HAP-1 (cell line): ENCODE results near the gene RRN3.
"Not testable (repeated sequence)": the region's sequence is repeated elsewhere in the genome, so short reads cannot be mapped to it uniquely, and the experiment has no call there.

ENCODE experiments used
- DNase-seq, 2 experiments: peaks; one replicate each; pipeline ENCODE4 v3.0.0-alpha.2; 2016 to 2020; ENCODE audit warnings: low spot score in 2 of 2
- H3K27me3 ChIP-seq: fragments of 250-450 bp; sonication (Bioruptor Pico); 2 replicates; pipeline ENCODE4 v1.5.1; 2020; ENCODE audit warnings: low read depth, mild to moderate bottlenecking, moderate library complexity
- H3K36me3 ChIP-seq: fragments of 250-450 bp; sonication (Bioruptor Pico); replicated peaks from 2 replicates; pipeline ENCODE4 v1.5.1; 2020; ENCODE audit warnings: mild to moderate bottlenecking
- H3K4me1 ChIP-seq: fragments of 250-450 bp; sonication (Bioruptor Pico); 2 replicates; pipeline ENCODE4 v1.5.1; 2020; ENCODE audit warnings: mild to moderate bottlenecking
- H3K4me3 ChIP-seq: fragments of 250-450 bp; sonication (Bioruptor Pico); 2 replicates; pipeline ENCODE4 v1.5.1; 2020; ENCODE audit warnings: mild to moderate bottlenecking, moderate library complexity
- H3K9me3 ChIP-seq: fragments of 250-450 bp; sonication (Bioruptor Pico); 2 replicates; pipeline ENCODE4 v1.5.1; 2020; ENCODE audit warnings: mild to moderate bottlenecking, moderate library complexity
- in situ Hi-C: fragments of 300-500 bp; cut with MboI; formaldehyde crosslinking; loops from 3 replicates; pipeline ENCODE4 v1.14.3; 2020; ENCODE audit warnings: low sequenced_read_pairs, inconsistent platforms, mixed read lengths

Gene RRN3

GRCh38 chr16:15049581-15050180 lies 44.4 kb downstream of the RRN3 start:
- DNase-seq: no peak
- Histone ChIP-seq H3K4me3 (no peak overlapping the region), H3K9me3 (no peaks in the 10 kb centered on the region), H3K4me1 (no peaks in the 10 kb centered on the region), H3K27me3 (no peaks in the 10 kb centered on the region), H3K36me3 (peaks cover 4% of the 10 kb centered on the region)
- in situ Hi-C loops: no loop called here

DNA sequence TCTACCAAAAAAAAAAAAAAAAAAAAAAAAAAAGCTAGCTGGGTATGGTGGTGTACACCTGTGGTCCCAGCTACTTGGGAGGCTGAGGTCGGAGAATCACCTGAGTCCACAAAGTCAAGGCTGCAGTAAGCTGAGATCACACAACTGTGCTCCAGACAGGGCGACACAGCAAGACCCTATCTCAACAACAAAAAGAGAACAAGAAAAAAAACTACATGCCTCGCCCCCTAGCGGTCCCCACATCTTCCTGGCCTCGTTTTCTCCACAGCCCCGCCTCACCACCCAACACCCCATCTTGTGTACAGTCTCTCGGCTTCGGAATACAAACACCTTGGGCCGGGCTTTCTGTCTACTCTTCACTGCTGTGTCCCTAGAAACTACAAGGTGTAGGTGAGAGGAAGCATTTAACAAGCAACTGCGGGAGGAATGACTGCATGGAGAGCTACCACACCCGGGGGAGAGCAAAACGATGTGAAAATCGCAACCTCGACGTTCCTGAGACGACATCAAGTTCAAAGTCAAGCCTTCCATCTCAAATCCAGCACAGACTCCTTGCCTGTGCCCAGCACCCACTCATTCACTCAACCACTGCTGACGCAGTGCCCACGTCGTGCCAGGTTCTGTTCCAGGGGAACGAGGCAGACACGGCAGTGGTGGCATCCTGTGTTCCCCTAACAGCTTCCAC lies 47.2 kb downstream of the RRN3 start:
- Histone ChIP-seq H3K9me3 (no peaks in the 10 kb centered on the region), H3K4me1 (no peaks in the 10 kb centered on the region), H3K27me3 (no peaks in the 10 kb centered on the region), H3K36me3 (peaks cover 4% of the 10 kb centered on the region), H3K4me3 (no peak overlapping the region)
- in situ Hi-C loops: no loop called here
- no peak for DNase-seq

- H3K4me3 ChIP-seq, DNase-seq, H3K9me3 ChIP-seq, H3K36me3 ChIP-seq, H3K4me1 ChIP-seq, in situ Hi-C loops, H3K27me3 ChIP-seq: not testable (repeated sequence)
Observed at GRCh38 chr16:15045270-15045669, 48.8 kb downstream of the RRN3 start.

- H3K27me3 ChIP-seq: no peaks in the 10 kb centered on the region
- no peaks in the 10 kb centered on the region for H3K9me3 ChIP-seq
- H3K4me1 ChIP-seq: no peaks in the 10 kb centered on the region
- no peak for DNase-seq
- in situ Hi-C loops: no loop called here
- H3K36me3 ChIP-seq: peaks cover 13% of the 10 kb centered on the region
- H3K4me3 ChIP-seq: no peak overlapping the region
Observed at GRCh38 chr16:15044286-15044685, 49.8 kb downstream of the RRN3 start.

DNA sequence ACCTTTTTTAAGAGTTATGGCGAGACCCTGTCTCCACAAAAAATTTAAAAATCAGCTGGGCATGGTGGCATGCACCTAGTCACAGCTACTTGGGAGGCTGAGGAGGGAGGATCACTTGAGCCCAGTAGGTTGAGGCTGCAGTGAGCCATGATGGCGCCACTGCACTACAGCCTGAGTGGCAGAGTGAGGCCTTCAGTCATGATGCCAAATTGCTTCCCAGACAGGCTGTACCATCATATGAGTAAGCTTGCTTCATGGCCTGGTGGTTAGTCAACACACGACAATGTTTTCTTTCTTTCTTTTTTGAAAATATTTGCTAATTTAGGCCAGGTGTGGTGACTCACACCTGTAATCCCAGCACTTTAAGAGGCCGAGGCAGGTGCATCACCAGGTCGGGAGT lies 50.7 kb downstream of the RRN3 start:
- in situ Hi-C loops: no loop called here
- Histone ChIP-seq H3K4me1 (peaks cover 1% of the 10 kb centered on the region), H3K4me3 (no peak overlapping the region), H3K36me3 (peaks cover 19% of the 10 kb centered on the region), H3K27me3 (no peaks in the 10 kb centered on the region), H3K9me3 (no peaks in the 10 kb centered on the region)
- no peak for DNase-seq

DNA sequence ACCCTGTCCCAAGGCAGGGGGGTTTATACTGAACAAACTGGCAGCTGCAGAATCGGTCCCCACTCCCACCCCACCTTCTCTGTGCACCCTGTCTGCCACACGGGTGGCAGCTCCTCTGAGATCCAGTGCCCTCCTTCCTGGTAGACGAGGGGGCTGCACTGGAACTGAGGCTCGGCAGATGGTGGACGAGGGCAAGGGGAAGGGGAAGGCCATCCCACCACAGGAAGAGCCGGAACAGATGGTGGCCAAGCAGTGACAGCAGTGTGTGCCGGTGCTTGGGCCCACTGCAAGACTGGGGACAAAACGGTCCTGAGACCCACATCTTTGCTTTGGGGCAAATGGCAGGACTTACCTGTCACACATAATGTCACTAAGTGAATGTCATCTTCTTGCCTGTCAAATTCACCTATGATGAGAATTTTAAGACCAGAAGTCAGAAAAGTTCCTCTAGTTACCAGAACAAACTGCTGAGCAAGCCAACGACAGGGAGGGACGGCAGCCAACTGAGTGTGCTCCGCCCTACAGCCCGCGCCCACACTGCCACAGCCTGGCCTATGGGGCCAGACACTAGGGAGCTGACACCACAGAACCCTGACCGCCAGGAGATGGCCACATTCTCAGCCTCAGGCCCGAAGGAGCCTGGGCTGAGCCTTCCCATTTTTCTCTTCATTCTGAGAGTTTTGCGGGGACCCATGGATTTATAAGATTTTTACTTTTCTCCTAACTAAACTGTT lies 52.6 kb downstream of the RRN3 start:
- Histone ChIP-seq H3K27me3 (no peaks in the 10 kb centered on the region), H3K4me3 (no peak overlapping the region), H3K36me3 (peaks cover 38% of the 10 kb centered on the region), H3K9me3 (no peaks in the 10 kb centered on the region), H3K4me1 (peaks cover 7% of the 10 kb centered on the region)
- in situ Hi-C loops: no loop called here
- no peak for DNase-seq

GRCh38 chr16:15038689-15039088 lies 55.4 kb downstream of the RRN3 start:
- no peak overlapping the region for H3K4me3 ChIP-seq
- H3K9me3 ChIP-seq: no peaks in the 10 kb centered on the region
- peaks cover 61% of the 10 kb centered on the region for H3K36me3 ChIP-seq
- no peaks in the 10 kb centered on the region for H3K27me3 ChIP-seq
- peaks cover 7% of the 10 kb centered on the region for H3K4me1 ChIP-seq
- in situ Hi-C loops: no loop called here
- DNase-seq: peak; percentile 43 to 73

GRCh38 chr16:15037745-15038144 lies 56.3 kb downstream of the RRN3 start:
- Histone ChIP-seq H3K27me3 (no peaks in the 10 kb centered on the region), H3K9me3 (no peaks in the 10 kb centered on the region), H3K4me3 (no peak overlapping the region), H3K4me1 (peaks cover 11% of the 10 kb centered on the region), H3K36me3 (peaks cover 70% of the 10 kb centered on the region)
- no peak for DNase-seq
- in situ Hi-C loops: no loop called here

- no peak for DNase-seq
- no peaks in the 10 kb centered on the region for H3K27me3 ChIP-seq
- H3K9me3 ChIP-seq: no peaks in the 10 kb centered on the region
- peaks cover 13% of the 10 kb centered on the region for H3K4me1 ChIP-seq
- H3K36me3 ChIP-seq: peaks cover 73% of the 10 kb centered on the region
- in situ Hi-C loops: no loop called here
- H3K4me3 ChIP-seq: no peak overlapping the region
Observed at GRCh38 chr16:15037003-15037402, 57.1 kb downstream of the RRN3 start.

DNA sequence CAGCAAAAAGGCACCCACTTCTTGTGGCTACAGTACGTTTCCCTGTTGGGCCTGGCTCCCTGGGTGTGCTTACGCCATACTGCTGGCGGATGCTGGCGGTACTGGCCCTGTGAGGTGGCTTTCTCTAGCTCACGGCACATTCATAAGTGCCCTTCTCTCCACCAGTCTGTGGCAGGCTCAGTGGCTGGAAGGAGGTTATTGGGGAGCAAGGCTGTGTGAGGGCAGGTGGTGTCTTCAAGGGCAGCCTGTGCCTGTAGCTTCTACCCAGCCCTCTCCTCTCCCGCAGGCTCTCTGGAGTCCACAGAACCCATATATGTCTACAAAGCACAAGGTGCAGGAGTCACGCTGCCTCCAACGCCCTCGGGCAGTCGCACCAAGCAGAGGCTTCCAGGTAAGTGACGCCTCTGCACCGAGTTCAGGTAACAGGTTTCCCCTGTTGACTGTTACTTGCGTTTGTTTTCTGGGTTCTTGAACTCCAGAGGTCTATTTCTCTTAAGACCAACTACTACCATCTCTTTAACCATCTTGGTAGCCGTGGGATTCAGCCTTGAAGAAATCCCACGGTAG lies 58.8 kb downstream of the RRN3 start:
- peaks cover 78% of the 10 kb centered on the region for H3K36me3 ChIP-seq
- in situ Hi-C loops: no loop called here

DNA sequence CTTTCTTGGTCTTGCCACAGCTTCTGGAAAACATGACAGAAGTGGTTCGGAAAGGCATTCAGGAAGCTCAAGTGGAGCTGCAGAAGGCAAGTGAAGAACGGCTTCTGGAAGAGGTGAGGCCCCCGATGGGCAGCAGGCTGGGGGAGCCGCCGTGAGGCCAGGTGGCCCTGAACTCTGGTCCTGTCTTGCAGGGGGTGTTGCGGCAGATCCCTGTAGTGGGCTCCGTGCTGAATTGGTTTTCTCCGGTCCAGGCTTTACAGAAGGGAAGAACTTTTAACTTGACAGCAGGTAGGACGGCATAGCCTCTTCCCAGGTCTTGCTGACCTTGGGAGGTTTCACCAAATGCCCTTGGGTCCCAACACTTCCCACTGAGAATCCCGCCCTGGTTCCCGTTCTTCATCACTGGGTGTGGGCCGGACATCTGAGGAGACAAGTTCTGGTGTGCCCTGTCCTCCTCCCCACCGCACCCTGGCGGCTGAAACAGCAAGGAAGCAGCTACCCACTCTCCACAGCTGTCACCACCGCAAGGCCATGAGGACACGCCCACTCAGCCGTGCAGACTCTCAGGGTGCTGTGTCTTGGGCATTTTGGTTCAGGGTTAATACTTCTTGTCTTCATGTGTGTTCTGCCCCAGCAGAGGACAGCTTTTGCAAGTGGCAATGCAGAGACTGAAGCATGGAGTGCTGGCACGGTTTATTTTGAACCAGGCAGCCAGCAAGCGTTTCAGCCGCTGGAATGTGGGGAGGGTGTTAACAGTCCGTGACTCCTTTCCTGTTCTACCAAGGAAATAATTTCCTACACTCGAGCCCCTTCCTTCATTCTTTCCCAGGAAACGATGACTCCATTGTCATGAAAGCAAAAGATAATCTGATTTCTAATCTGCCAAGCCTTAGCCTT lies 59.6 kb downstream of the RRN3 start:
- no peak for DNase-seq
- Histone ChIP-seq H3K27me3 (no peaks in the 10 kb centered on the region), H3K4me3 (no peak overlapping the region), H3K9me3 (no peaks in the 10 kb centered on the region), H3K36me3 (peaks cover 71% of the 10 kb centered on the region), H3K4me1 (peaks cover 13% of the 10 kb centered on the region)
- in situ Hi-C loops: no loop called here

More for the DNA sequence above, 58.8 kb downstream of the RRN3 start:
- H3K4me3 ChIP-seq: no peak overlapping the region
- DNase-seq: no peak
- no peaks in the 10 kb centered on the region for H3K9me3 ChIP-seq
- H3K4me1 ChIP-seq: peaks cover 13% of the 10 kb centered on the region
- no peaks in the 10 kb centered on the region for H3K27me3 ChIP-seq

DNA sequence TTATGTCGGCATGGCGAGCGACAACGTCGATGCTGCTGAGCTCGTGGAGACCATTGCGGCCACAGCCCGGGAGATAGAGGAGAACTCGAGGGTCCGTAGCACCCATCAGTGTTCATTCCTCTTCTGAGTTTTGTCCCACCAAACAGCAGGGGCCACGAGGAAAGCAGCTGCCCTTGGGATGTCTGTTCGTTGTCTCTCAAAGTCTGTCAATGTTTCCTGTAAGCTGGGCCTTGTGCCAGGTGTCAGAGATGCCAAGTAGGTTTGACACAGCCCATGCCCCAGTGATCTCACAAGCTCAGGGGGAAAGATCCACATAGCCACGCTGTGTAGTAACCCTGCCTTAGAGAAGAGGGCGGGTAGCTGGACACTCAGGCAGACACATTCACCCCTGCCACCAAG lies 60.8 kb downstream of the RRN3 start:
- in situ Hi-C loops: no loop called here
- DNase-seq: no peak
- no peaks in the 10 kb centered on the region for H3K27me3 ChIP-seq
- H3K9me3 ChIP-seq: no peaks in the 10 kb centered on the region
- H3K36me3 ChIP-seq: peaks cover 62% of the 10 kb centered on the region
- peaks cover 11% of the 10 kb centered on the region for H3K4me1 ChIP-seq
- no peak overlapping the region for H3K4me3 ChIP-seq

DNA sequence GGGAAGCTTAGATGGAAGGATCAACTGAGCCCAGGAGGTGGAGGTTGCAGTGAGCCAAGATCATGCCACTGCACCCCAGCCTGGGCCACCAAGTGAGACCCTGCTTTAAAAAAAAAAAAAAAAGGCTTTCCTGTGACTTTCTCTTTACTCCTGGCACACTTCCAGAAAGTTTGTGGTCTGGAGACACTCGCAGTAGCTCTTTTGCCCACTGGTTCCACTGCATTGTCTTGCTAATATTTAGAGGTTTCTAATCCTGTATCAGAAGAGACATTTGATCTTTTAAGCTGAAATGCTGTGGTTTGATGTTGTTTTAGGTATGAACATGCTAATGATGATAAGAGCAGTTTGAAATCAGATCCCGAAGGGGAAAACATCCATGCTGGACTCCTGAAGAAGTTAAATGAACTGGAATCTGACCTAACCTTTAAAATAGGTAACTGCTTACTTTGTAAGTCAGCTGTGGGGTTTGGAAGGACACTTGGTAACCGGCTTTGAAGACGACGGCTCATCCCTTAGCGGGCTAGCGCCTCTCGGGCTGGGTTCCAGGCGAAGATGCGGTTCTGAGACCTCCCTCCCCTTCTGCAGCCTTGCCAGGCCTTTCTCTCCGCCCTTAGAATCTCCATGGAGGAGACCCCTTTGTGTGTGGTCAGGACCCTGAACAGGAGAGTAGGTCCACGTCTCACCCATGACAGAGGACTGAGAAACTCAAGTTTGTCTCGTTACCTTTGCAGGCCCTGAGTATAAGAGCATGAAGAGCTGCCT lies 61.3 kb downstream of the RRN3 start:
- H3K9me3 ChIP-seq: no peaks in the 10 kb centered on the region
- in situ Hi-C loops: no loop called here
- peaks cover 6% of the 10 kb centered on the region for H3K4me1 ChIP-seq
- H3K27me3 ChIP-seq: no peaks in the 10 kb centered on the region
- H3K4me3 ChIP-seq: no peak overlapping the region
- peak; percentile 73 to 90 for DNase-seq
- H3K36me3 ChIP-seq: peaks cover 56% of the 10 kb centered on the region
